ENCODE measurements around the gene PARD3. TPM values are rescaled to one million over a fixed set of nuclear protein-coding genes. Genes with fewer than 3 reads are reported as not detected.

PARD3 gene
- polyA plus RNA-seq, 3 donors: 0.51 TPM; not detected in 2

DNA sequence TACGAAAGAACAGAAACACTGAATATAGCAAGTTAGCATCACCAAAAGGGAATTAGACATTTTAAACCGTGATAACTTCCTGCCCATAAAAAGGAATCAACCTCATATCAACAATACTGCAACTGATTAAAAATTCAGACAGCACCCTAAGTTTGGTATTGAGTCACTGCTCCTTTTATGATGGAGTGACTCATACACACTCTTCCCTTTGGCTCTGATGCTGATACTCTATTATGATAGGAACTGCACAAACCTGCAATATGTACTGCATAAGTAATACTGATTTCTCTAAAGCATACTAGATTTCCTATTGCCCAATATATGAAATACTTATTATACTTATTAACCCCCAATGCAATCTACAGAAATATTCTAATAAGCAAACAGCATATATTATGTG lies 118.7 kb downstream of the PARD3 start:
- Histone ChIP-seq H3K4me3 (replicated peaks in 1 of 3; ENCODE audit: low read depth in 2 of 3, low read length in 3 of 3) (no peak overlapping the region), H3K9ac (ENCODE audit: insufficient read depth, low read length, poor library complexity, severe bottlenecking) (no peak overlapping the region), H3K4me1 (ENCODE audit: control insufficient read depth in 1 of 2, insufficient read depth in 2 of 2, low read length in 2 of 2) (no peaks in the 10 kb centered on the region), H2AFZ (ENCODE audit: insufficient read depth, low read depth, low read length, poor library complexity, severe bottlenecking) (no peak overlapping the region), H3K4me2 (replicated peaks; ENCODE audit: extremely low read depth, low read length, poor library complexity, severe bottlenecking) (no peak overlapping the region), H4K20me1 (ENCODE audit: insufficient read depth, low read length) (no peaks in the 10 kb centered on the region), H3K9me3 (replicated peaks in 1 of 2; ENCODE audit: control insufficient read depth in 1 of 2, insufficient read depth in 1 of 2, low read length in 2 of 2) (no peaks in the 10 kb centered on the region), H3K27me3 (ENCODE audit: control insufficient read depth in 2 of 2, insufficient read depth in 2 of 2, low read length in 2 of 2) (peaks cover 0 to under 1% of the 10 kb centered on the region in 2 donors), H3K36me3 (replicated peaks in 1 of 2; ENCODE audit: control insufficient read depth in 1 of 2, insufficient read depth in 2 of 2, low read length in 2 of 2) (no peaks in the 10 kb centered on the region), H3K27ac (ENCODE audit: low read depth in 1 of 2, low read length in 2 of 2) (no peak overlapping the region), H3K79me2 (ENCODE audit: insufficient read depth, low read length) (no peaks in the 10 kb centered on the region)
- intact Hi-C loops (cut with micrococcal nuclease): no loop called here
- H3K9me3 Mint-ChIP-seq: no peaks in the 10 kb centered on the region
- H3K4me1 Mint-ChIP-seq: no peaks in the 10 kb centered on the region
- H3K4me3 Mint-ChIP-seq: peak overlapping the region in 1 of 2 donors; percentile 19
- WGBS (ENCODE audit: insufficient coverage): 100% methylated on average over 1 of the region's 2 CpGs
- peaks cover 9 to 30% (median 16%) of the 10 kb centered on the region in 3 donors for H3K27me3 Mint-ChIP-seq (ENCODE audit: low read depth in 3 of 3)
- H3K36me3 Mint-ChIP-seq: no peaks in the 10 kb centered on the region
- no peak for DNase-seq
- no peak overlapping the region for H3K27ac Mint-ChIP-seq
- TF ChIP-seq, protein P1, sequence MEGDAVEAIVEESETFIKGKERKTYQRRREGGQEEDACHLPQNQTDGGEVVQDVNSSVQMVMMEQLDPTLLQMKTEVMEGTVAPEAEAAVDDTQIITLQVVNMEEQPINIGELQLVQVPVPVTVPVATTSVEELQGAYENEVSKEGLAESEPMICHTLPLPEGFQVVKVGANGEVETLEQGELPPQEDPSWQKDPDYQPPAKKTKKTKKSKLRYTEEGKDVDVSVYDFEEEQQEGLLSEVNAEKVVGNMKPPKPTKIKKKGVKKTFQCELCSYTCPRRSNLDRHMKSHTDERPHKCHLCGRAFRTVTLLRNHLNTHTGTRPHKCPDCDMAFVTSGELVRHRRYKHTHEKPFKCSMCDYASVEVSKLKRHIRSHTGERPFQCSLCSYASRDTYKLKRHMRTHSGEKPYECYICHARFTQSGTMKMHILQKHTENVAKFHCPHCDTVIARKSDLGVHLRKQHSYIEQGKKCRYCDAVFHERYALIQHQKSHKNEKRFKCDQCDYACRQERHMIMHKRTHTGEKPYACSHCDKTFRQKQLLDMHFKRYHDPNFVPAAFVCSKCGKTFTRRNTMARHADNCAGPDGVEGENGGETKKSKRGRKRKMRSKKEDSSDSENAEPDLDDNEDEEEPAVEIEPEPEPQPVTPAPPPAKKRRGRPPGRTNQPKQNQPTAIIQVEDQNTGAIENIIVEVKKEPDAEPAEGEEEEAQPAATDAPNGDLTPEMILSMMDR (IDR thresholded peaks at IDR 0.05): no peak

DNA sequence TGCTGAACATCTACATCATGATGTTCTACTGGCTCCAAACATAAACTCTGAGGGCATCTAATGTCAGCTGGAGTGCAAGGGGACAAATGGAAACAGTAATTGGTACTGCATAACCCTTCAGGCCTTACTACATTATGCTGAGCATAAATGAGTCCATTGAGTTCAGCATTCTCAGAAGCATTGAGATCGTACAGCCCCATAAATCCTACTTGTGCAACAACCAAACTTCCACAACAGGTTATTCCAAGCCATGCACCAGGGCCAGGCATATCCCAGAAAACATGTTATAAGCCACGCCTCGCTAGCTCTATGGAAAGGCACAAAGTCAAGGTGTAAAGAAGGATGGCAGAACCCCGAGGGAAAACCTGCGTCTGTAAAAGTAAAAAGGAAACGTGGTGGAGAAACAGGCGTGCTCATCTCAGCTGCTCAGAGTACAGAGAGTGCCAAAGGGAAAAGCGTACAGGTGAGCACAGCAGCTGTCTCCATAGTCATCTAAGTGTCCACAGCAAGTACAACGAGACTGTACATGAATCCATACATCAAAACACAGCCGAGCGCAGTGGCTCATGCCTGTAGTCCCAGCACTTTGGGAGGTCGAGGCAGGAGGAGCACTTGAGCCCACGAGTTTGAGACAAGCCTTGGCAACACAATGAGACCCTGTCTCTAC lies 124.6 kb downstream of the PARD3 start:
- no peak overlapping the region for H2AFZ ChIP-seq (ENCODE audit: insufficient read depth, low read depth, low read length, poor library complexity, severe bottlenecking)
- no peaks in the 10 kb centered on the region for H3K36me3 ChIP-seq (replicated peaks in 1 of 2; ENCODE audit: control insufficient read depth in 1 of 2, insufficient read depth in 2 of 2, low read length in 2 of 2)
- H3K4me2 ChIP-seq (replicated peaks; ENCODE audit: extremely low read depth, low read length, poor library complexity, severe bottlenecking): no peak overlapping the region
- H3K4me1 Mint-ChIP-seq: no peaks in the 10 kb centered on the region
- peaks cover 0 to 2% (median 0%) of the 10 kb centered on the region in 7 donors for H3K9me3 Mint-ChIP-seq
- H3K27ac Mint-ChIP-seq: no peak overlapping the region
- no peaks in the 10 kb centered on the region for H4K20me1 ChIP-seq (ENCODE audit: insufficient read depth, low read length)
- TF ChIP-seq, protein P1 (IDR thresholded peaks at IDR 0.05): no peak
- no peak overlapping the region for H3K4me3 Mint-ChIP-seq
- no peaks in the 10 kb centered on the region for H3K9me3 ChIP-seq (replicated peaks in 1 of 2; ENCODE audit: control insufficient read depth in 1 of 2, insufficient read depth in 1 of 2, low read length in 2 of 2)
- no peak overlapping the region for H3K9ac ChIP-seq (ENCODE audit: insufficient read depth, low read length, poor library complexity, severe bottlenecking)
- H3K79me2 ChIP-seq (ENCODE audit: insufficient read depth, low read length): no peaks in the 10 kb centered on the region
- H3K27ac ChIP-seq (ENCODE audit: low read depth in 1 of 2, low read length in 2 of 2): no peak overlapping the region
- intact Hi-C loops (cut with micrococcal nuclease): no loop called here
- H3K27me3 ChIP-seq (ENCODE audit: control insufficient read depth in 2 of 2, insufficient read depth in 2 of 2, low read length in 2 of 2): no peaks in the 10 kb centered on the region
- WGBS (ENCODE audit: insufficient coverage): 90% methylated on average over 7 of the region's 13 CpGs
- no peaks in the 10 kb centered on the region for H3K36me3 Mint-ChIP-seq
- no peaks in the 10 kb centered on the region for H3K4me1 ChIP-seq (ENCODE audit: control insufficient read depth in 1 of 2, insufficient read depth in 2 of 2, low read length in 2 of 2)
- H3K4me3 ChIP-seq (replicated peaks in 1 of 3; ENCODE audit: low read depth in 2 of 3, low read length in 3 of 3): no peak overlapping the region
- no peak for DNase-seq
- peaks cover 4 to 14% (median 10%) of the 10 kb centered on the region in 3 donors for H3K27me3 Mint-ChIP-seq (ENCODE audit: low read depth in 3 of 3)

All from CD14-positive monocyte (primary cell).